HepG2 (cell line): ENCODE results near the gene NNMT. TPM values are rescaled to one million over a fixed set of nuclear protein-coding genes. Genes with fewer than 3 reads are reported as not detected.

Source experiments
- ATAC-seq: fragments of 200-7000 bp; cut with Tn5 transposase; 3 replicates; pipeline ENCODE4 v1.9.1; 2020; ENCODE audit warnings: mild to moderate bottlenecking, moderate library complexity
- BruUV-seq: library from RNA; stranded (reverse); fragments of 400-500 nt; replicated peaks from 2 replicates; lab custom pipeline; 2021; lab: Mats Ljungman, UMichigan
- CTCF ChIA-PET: fragments of 300-600 bp; formaldehyde crosslinking; extraction: SDS; loops from one replicate; lab custom pipeline; 2021; ENCODE audit warnings: low total read pairs, inconsistent platforms, low intra/inter-chr PET ratio; lab: Yijun Ruan, JAX
- POLR2A ChIA-PET: fragments of 350-600 bp; sonication (Branson Sonifier 250); formaldehyde crosslinking; loops from one replicate; lab custom pipeline; 2020; ENCODE audit warnings: antibody characterized with exemption, inconsistent platforms; lab: Yijun Ruan, JAX
- DNase-seq: peaks from one replicate; pipeline ENCODE4 v3.0.0-alpha.2; 2015; ENCODE audit warnings: low spot score
- FAIRE-seq: peaks from 3 replicates; lab custom pipeline; 2011; peaks lifted over from hg19 to GRCh38; lab: Jason Lieb, UNC
- H2AFZ ChIP-seq: one replicate; pipeline ENCODE4 v1.6.1; 2011; ENCODE audit warnings: low read length, inconsistent platforms
- H3K27ac ChIP-seq: fragments of 300-600 bp; 3 replicates; pipeline ENCODE4 v1.8.0; 2011; ENCODE audit warnings: mixed run types, mild to moderate bottlenecking, mixed read lengths, low read length, inconsistent platforms; ENCODE audit not compliant: insufficient read depth; ENCODE audit errors: extremely low read length
- H3K27me3 ChIP-seq, 2 experiments: fragments of 200-600 bp in 1 of 2; 2 replicates in 1 of 2; 3 replicates in 1 of 2; pipeline versions ENCODE4 v1.6.0 to v1.8.0; 2011; ENCODE audit warnings: low read length in 2 of 2, mild to moderate bottlenecking in 2 of 2, moderate library complexity in 2 of 2, inconsistent platforms in 1 of 2; ENCODE audit not compliant: insufficient read depth in 2 of 2, control insufficient read depth in 1 of 2
- H3K36me3 ChIP-seq, 2 experiments: fragments of 200-600 bp in 1 of 2; replicated peaks in 1 of 2; 2 replicates in 1 of 2; 3 replicates in 1 of 2; pipeline versions ENCODE4 v1.5.1 to v1.8.0; 2011; ENCODE audit warnings: low read length in 2 of 2, inconsistent platforms in 1 of 2; ENCODE audit not compliant: insufficient read depth in 2 of 2, control insufficient read depth in 1 of 2
- H3K4me1 ChIP-seq: 2 replicates; pipeline ENCODE4 v1.5.1; 2012; ENCODE audit warnings: low read length, inconsistent platforms; ENCODE audit not compliant: insufficient read depth
- H3K4me2 ChIP-seq: 2 replicates; pipeline ENCODE4 v1.6.0; 2011; ENCODE audit warnings: low read depth, low read length, inconsistent platforms
- H3K4me3 ChIP-seq, 3 experiments: fragments of 200-600 bp in 1 of 3; sonication (generic), shearing (Covaris generic) in 1 of 3; replicated peaks in 1 of 3; 2 replicates each; pipeline ENCODE4 v1.5.1; 2011 to 2016; ENCODE audit warnings: low read length in 3 of 3, inconsistent platforms in 2 of 3, low read depth in 2 of 3, mild to moderate bottlenecking in 2 of 3, control low read depth in 1 of 3, mixed read lengths in 1 of 3; ENCODE audit not compliant: insufficient read depth in 1 of 3
- H3K79me2 ChIP-seq: one replicate; pipeline ENCODE4 v1.6.1; 2011; ENCODE audit warnings: low read length, inconsistent platforms; ENCODE audit not compliant: insufficient read depth
- H3K9ac ChIP-seq: 2 replicates; pipeline ENCODE4 v1.6.0; 2011; ENCODE audit warnings: mild to moderate bottlenecking, low read depth, low read length, inconsistent platforms; ENCODE audit not compliant: insufficient read depth
- H3K9me3 ChIP-seq: 2 replicates; pipeline ENCODE4 v1.5.1; 2012; ENCODE audit warnings: mild to moderate bottlenecking, low read length
- H4K20me1 ChIP-seq: 2 replicates; pipeline ENCODE4 v1.6.0; 2011; ENCODE audit warnings: inconsistent platforms, mild to moderate bottlenecking, low read length, moderate library complexity; ENCODE audit not compliant: insufficient read depth
- ARID2 ChIP-seq: sonication (generic); formaldehyde crosslinking; IDR thresholded peaks from 2 replicates; pipeline ENCODE4 v1.8.1; 2022; ENCODE audit warnings: mild to moderate bottlenecking, missing genetic modification reagents, borderline replicate concordance
- HOXA9 ChIP-seq: sonication (generic); formaldehyde crosslinking; IDR thresholded peaks from 2 replicates; pipeline ENCODE4 v1.8.1; 2022; ENCODE audit warnings: missing genetic modification reagents, mild to moderate bottlenecking, moderate library complexity, borderline replicate concordance
- NR2F2 ChIP-seq: IDR thresholded peaks from 2 replicates; pipeline ENCODE4 v1.6.1; 2012; ENCODE audit warnings: low read depth, inconsistent platforms, borderline replicate concordance
- RFXAP ChIP-seq: sonication (generic); formaldehyde crosslinking; IDR thresholded peaks from 2 replicates; pipeline ENCODE4 v1.4.0; 2020; ENCODE audit warnings: missing genetic modification reagents, borderline replicate concordance
- SIN3B ChIP-seq: fragments of 150-350 bp; IDR thresholded peaks from 2 replicates; pipeline ENCODE4 v1.6.1; 2014; ENCODE audit warnings: low read length
- ZNF333 ChIP-seq: sonication (generic); formaldehyde crosslinking; IDR thresholded peaks from 2 replicates; pipeline ENCODE4 v1.4.0; 2020; ENCODE audit warnings: mild to moderate bottlenecking, missing genetic modification reagents, borderline replicate concordance
- ZNF570 ChIP-seq: sonication (generic); formaldehyde crosslinking; IDR thresholded peaks from 2 replicates; pipeline ENCODE4 v1.4.0; 2020; ENCODE audit warnings: mild to moderate bottlenecking, missing genetic modification reagents, borderline replicate concordance
- ZNF619 ChIP-seq: sonication (generic); formaldehyde crosslinking; IDR thresholded peaks from 2 replicates; pipeline ENCODE4 v1.4.0; 2020; ENCODE audit warnings: mild to moderate bottlenecking, missing genetic modification reagents
- WGBS: methylation state at CpG from one replicate; pipeline ENCODE4 v1.1.6; 2017; ENCODE audit warnings: low lambda C conversion rate; 5-methylcytosine and 5-hydroxymethylcytosine counted together
- in situ Hi-C: cut with HindIII; loops from 2 replicates; pipeline ENCODE4 v1.10.0; 2017; ENCODE audit warnings: low pct_unique_long_range_greater_than_20kb; ENCODE audit not compliant: extremely low pct_ligation_motif_present
- intact Hi-C: fragments of 100-400 bp; cut with micrococcal nuclease; formaldehyde crosslinking; loops from one replicate; pipeline ENCODE4 v1.10.0; 2022; ENCODE audit not compliant: unreplicated experiment
- polyA plus RNA-seq, 8 experiments: library from polyadenylated mRNA; depleted of rRNA in 3 of 8; stranded (reverse) in 7 of 8; unstranded in 1 of 8; fragments of >200 nt; fragmentation: Illumina TruSeq in 4 of 8; extraction: Trizol in 4 of 8; gene quantifications; 2 replicates each; pipeline versions ENCODE4 v1.2.1 to v1.2.3, GENCODE V29; 2011 to 2016; ENCODE audit warnings: low read depth in 4 of 8, missing spikeins in 1 of 8, mixed read lengths in 1 of 8; ENCODE audit not compliant: insufficient read depth in 1 of 8
- total RNA-seq, 5 experiments: library from RNA; depleted of rRNA; stranded (reverse); fragments of >200 nt; fragmentation: Illumina TruSeq; extraction: Trizol; gene quantifications; 2 replicates each; pipeline ENCODE4 v1.2.3, GENCODE V29; 2016; ENCODE audit warnings: low read depth in 1 of 5
- TF ChIP-seq, protein P1 (sequence below): sonication (generic); formaldehyde crosslinking; IDR thresholded peaks from 2 replicates; pipeline ENCODE4 v1.4.0; 2020; ENCODE audit warnings: missing genetic modification reagents
- TF ChIP-seq, protein P2 (sequence below): sonication (generic); formaldehyde crosslinking; IDR thresholded peaks from 2 replicates; pipeline ENCODE4 v1.5.0; 2020; ENCODE audit warnings: mild to moderate bottlenecking, missing genetic modification reagents
- TF ChIP-seq, protein P3 (sequence below): sonication (generic); formaldehyde crosslinking; conservative IDR thresholded peaks from 2 replicates; pipeline ENCODE4 v1.4.0; 2020; ENCODE audit warnings: missing genetic modification reagents
- TF ChIP-seq, protein P4 (sequence below): sonication (generic); formaldehyde crosslinking; IDR thresholded peaks from 2 replicates; pipeline ENCODE4 v1.9.0; 2021; ENCODE audit warnings: missing genetic modification reagents, borderline replicate concordance
- TF ChIP-seq, protein P5 (sequence below): IDR thresholded peaks from 2 replicates; pipeline ENCODE4 v1.6.1; 2016; ENCODE audit warnings: control low read depth

Gene NNMT
- total and polyA plus RNA-seq, 2 of the 13 experiments (the other 11 are each of a cell fraction or from before 2014, with no cell fraction given): 0.13 TPM; not detected in 1

DNA sequence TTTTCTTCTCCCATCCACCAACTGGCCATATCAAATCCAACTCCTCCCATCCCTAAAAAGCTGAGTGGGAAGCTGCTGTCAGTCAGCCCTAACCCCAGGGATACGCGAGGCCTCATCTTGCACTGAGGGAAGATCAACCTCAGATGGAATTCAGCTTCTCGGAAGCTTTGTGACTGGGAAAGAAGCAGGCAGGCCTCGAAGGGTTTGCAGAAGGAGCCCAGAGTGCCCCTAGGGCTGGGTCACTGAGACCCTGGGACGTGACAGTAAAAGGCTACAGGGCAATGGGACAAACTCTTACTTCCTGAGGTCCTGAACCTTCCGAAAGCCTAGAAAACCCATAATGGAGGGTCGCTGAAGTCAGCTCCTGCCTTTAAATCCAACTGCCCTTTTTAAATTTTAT is 34.4 kb upstream of the NNMT start:
- ATAC-seq: no peak
- CTCF ChIA-PET: interaction anchor here (1.1 to 4.1 kb wide), 6 partner anchors 225 to 455 kb away, joined by 3 to 46 read pairs (median 6); no protein-coding TSS in a partner anchor
- TF ChIP-seq, protein P1, sequence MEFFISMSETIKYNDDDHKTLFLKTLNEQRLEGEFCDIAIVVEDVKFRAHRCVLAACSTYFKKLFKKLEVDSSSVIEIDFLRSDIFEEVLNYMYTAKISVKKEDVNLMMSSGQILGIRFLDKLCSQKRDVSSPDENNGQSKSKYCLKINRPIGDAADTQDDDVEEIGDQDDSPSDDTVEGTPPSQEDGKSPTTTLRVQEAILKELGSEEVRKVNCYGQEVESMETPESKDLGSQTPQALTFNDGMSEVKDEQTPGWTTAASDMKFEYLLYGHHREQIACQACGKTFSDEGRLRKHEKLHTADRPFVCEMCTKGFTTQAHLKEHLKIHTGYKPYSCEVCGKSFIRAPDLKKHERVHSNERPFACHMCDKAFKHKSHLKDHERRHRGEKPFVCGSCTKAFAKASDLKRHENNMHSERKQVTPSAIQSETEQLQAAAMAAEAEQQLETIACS (CRISPR knock-in tag): no peak
- TF ChIP-seq ZNF333 (CRISPR knock-in tag) (no peak), ZNF570 (CRISPR knock-in tag) (no peak), NR2F2 (no peak), ZNF619 (no peak), ARID2 (CRISPR knock-in tag) (no peak), SIN3B (no peak), HOXA9 (no peak), RFXAP (CRISPR knock-in tag) (no peak)
- TF ChIP-seq, protein P2, sequence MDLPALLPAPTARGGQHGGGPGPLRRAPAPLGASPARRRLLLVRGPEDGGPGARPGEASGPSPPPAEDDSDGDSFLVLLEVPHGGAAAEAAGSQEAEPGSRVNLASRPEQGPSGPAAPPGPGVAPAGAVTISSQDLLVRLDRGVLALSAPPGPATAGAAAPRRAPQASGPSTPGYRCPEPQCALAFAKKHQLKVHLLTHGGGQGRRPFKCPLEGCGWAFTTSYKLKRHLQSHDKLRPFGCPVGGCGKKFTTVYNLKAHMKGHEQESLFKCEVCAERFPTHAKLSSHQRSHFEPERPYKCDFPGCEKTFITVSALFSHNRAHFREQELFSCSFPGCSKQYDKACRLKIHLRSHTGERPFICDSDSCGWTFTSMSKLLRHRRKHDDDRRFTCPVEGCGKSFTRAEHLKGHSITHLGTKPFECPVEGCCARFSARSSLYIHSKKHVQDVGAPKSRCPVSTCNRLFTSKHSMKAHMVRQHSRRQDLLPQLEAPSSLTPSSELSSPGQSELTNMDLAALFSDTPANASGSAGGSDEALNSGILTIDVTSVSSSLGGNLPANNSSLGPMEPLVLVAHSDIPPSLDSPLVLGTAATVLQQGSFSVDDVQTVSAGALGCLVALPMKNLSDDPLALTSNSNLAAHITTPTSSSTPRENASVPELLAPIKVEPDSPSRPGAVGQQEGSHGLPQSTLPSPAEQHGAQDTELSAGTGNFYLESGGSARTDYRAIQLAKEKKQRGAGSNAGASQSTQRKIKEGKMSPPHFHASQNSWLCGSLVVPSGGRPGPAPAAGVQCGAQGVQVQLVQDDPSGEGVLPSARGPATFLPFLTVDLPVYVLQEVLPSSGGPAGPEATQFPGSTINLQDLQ (CRISPR knock-in tag): no peak
- TF ChIP-seq, protein P3, sequence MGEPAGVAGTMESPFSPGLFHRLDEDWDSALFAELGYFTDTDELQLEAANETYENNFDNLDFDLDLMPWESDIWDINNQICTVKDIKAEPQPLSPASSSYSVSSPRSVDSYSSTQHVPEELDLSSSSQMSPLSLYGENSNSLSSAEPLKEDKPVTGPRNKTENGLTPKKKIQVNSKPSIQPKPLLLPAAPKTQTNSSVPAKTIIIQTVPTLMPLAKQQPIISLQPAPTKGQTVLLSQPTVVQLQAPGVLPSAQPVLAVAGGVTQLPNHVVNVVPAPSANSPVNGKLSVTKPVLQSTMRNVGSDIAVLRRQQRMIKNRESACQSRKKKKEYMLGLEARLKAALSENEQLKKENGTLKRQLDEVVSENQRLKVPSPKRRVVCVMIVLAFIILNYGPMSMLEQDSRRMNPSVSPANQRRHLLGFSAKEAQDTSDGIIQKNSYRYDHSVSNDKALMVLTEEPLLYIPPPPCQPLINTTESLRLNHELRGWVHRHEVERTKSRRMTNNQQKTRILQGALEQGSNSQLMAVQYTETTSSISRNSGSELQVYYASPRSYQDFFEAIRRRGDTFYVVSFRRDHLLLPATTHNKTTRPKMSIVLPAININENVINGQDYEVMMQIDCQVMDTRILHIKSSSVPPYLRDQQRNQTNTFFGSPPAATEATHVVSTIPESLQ: no peak
- TF ChIP-seq, protein P4, sequence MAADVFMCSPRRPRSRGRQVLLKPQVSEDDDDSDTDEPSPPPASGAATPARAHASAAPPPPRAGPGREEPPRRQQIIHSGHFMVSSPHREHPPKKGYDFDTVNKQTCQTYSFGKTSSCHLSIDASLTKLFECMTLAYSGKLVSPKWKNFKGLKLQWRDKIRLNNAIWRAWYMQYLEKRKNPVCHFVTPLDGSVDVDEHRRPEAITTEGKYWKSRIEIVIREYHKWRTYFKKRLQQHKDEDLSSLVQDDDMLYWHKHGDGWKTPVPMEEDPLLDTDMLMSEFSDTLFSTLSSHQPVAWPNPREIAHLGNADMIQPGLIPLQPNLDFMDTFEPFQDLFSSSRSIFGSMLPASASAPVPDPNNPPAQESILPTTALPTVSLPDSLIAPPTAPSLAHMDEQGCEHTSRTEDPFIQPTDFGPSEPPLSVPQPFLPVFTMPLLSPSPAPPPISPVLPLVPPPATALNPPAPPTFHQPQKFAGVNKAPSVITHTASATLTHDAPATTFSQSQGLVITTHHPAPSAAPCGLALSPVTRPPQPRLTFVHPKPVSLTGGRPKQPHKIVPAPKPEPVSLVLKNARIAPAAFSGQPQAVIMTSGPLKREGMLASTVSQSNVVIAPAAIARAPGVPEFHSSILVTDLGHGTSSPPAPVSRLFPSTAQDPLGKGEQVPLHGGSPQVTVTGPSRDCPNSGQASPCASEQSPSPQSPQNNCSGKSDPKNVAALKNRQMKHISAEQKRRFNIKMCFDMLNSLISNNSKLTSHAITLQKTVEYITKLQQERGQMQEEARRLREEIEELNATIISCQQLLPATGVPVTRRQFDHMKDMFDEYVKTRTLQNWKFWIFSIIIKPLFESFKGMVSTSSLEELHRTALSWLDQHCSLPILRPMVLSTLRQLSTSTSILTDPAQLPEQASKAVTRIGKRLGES (CRISPR knock-in tag): no peak
- TF ChIP-seq, protein P5, sequence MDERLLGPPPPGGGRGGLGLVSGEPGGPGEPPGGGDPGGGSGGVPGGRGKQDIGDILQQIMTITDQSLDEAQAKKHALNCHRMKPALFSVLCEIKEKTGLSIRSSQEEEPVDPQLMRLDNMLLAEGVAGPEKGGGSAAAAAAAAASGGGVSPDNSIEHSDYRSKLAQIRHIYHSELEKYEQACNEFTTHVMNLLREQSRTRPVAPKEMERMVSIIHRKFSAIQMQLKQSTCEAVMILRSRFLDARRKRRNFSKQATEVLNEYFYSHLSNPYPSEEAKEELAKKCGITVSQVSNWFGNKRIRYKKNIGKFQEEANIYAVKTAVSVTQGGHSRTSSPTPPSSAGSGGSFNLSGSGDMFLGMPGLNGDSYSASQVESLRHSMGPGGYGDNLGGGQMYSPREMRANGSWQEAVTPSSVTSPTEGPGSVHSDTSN: no peak

More for the DNA sequence above, 34.4 kb upstream of the NNMT start:
- peaks cover 4 to 27% of the 10 kb centered on the region in 2 experiments; a peak in 3 of 5 replicates for H3K27me3 ChIP-seq
- peaks cover 16% of the 10 kb centered on the region for H3K4me1 ChIP-seq
- intact Hi-C loops: loop anchor here (1.0 to 10.0 kb wide), 5 partner anchors 77 to 455 kb away; no protein-coding TSS in a partner anchor
- H3K4me2 ChIP-seq: no peak overlapping the region
- WGBS: 43% methylated on average over 7 of the region's 7 CpGs
- H3K9ac ChIP-seq: no peak overlapping the region
- in situ Hi-C loops: loop anchor here (5.0 to 25.0 kb wide), 4 partner anchors 224 to 449 kb away; no protein-coding TSS in a partner anchor
- H3K4me3 ChIP-seq: no peak overlapping the region
- POLR2A ChIA-PET: interaction anchor here (0.8 kb wide), 1 partner anchor 271 kb away, joined by 3 read pairs; no protein-coding TSS in a partner anchor
- H3K27ac ChIP-seq: no peak overlapping the region
- H3K9me3 ChIP-seq: no peaks in the 10 kb centered on the region
- FAIRE-seq (no peak), DNase-seq (no peak)
- no peaks in the 10 kb centered on the region for H3K36me3 ChIP-seq
- H3K79me2 ChIP-seq: no peaks in the 10 kb centered on the region
- no peak overlapping the region for H2AFZ ChIP-seq
- no TSS peak for BruUV-seq
- no peaks in the 10 kb centered on the region for H4K20me1 ChIP-seq
